ENCODE data around the gene SHB. TPM values are rescaled to one million over a fixed set of nuclear protein-coding genes. Genes with fewer than 3 reads are reported as not detected.
A peak's percentile ranks its signal among the peaks of the same experiment; 100 is the strongest.

SHB gene
- total RNA-seq, 1 experiment from 2014 or later: 28.7 TPM

DNA sequence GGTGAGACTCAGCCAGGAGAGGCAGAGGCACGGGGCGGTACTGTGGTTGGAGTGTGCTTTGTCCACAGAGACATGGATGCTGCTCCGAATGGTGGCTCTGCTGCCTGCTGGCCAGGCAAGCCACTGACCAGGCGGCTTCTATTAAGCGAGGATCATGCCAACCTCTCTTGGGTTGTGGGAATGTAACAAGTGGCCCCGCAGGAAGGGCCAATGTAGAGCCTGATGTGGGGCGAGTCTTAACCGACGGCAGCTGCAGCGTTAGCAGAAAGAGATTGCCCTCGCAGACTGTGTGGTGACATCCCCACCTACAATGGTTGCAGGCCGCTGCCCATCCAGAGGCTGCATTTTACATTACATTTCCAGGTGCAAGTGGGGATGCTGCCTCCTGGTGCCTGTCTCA is 118.5 kb downstream of the SHB start:
- CTCF ChIA-PET: no interaction called here
- no peak overlapping the region for H3K9ac ChIP-seq (ENCODE audit: low read length)
- POLR2A ChIA-PET: interaction anchor here (2.2 kb wide), 1 partner anchor 34 kb away, joined by 4 read pairs; no protein-coding TSS in a partner anchor
- H4K20me1 ChIP-seq (ENCODE audit: insufficient read depth): no peaks in the 10 kb centered on the region
- no peak overlapping the region for H3K4me3 ChIP-seq (replicated peaks in 1 of 2; ENCODE audit: low read depth in 1 of 2, low read length in 2 of 2)
- H3K9me2 ChIP-seq (ENCODE audit: insufficient read depth): no peaks in the 10 kb centered on the region
- H3K27ac ChIP-seq (ENCODE audit: low read depth, low read length): no peak overlapping the region; the same call in 1 of the 2 replicates
- DNase-seq (ENCODE audit: low read depth, low spot score) (no peak), ATAC-seq (no peak)
- no peak for TF ChIP-seq RAD21 (IDR thresholded peaks at IDR 0.05; ENCODE audit: low read depth)
- no peak for TF ChIP-seq ZFX (IDR thresholded peaks at IDR 0.05)
- TF ChIP-seq, protein P1, sequence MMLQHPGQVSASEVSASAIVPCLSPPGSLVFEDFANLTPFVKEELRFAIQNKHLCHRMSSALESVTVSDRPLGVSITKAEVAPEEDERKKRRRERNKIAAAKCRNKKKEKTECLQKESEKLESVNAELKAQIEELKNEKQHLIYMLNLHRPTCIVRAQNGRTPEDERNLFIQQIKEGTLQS (IDR thresholded peaks at IDR 0.05): no peak
- no peak for TF ChIP-seq TCF7L2 (IDR thresholded peaks at IDR 0.05; ENCODE audit: borderline replicate concordance, extremely low read depth, insufficient read depth, insufficient read length)
- no peak for TF ChIP-seq JUND (IDR thresholded peaks at IDR 0.05)
- no peaks in the 10 kb centered on the region for H3K9me3 ChIP-seq (ENCODE audit: control insufficient read depth in 1 of 2, insufficient read depth in 1 of 2, low read depth in 1 of 2, low read length in 2 of 2)
- H3K4me2 ChIP-seq (ENCODE audit: low read length): no peak overlapping the region
- intact Hi-C loops (cut with micrococcal nuclease): loop anchor here (5.0 kb wide), 3 partner anchors 38 to 117 kb away; partner anchors contain the start of gene SHB
- H3K79me2 ChIP-seq (ENCODE audit: insufficient read depth, low read length): no peaks in the 10 kb centered on the region; the same call in 1 of the 2 replicates
- RAD21 ChIA-PET (ENCODE audit: low non-redundant PET in 1 of 2, low total read pairs in 2 of 2, uncharacterized antibody in 2 of 2, unreplicated experiment in 2 of 2): no interaction called here
- peaks cover 45 to 89% of the 10 kb centered on the region in 2 experiments for H3K4me1 ChIP-seq (ENCODE audit: control insufficient read depth in 1 of 2, insufficient read depth in 2 of 2, low read length in 2 of 2)
- peaks cover 2 to 34% of the 10 kb centered on the region in 2 experiments; a peak in 2 of 4 replicates for H3K36me3 ChIP-seq (ENCODE audit: control insufficient read depth in 1 of 2, insufficient read depth in 2 of 2, low read length in 2 of 2)
- no peak overlapping the region for H2AFZ ChIP-seq (ENCODE audit: low read depth, low read length, poor library complexity, severe bottlenecking)
- BruUV-seq (replicated peaks): no TSS peak
- no peaks in the 10 kb centered on the region for H3K27me3 ChIP-seq (ENCODE audit: insufficient read depth, low read length)

DNA sequence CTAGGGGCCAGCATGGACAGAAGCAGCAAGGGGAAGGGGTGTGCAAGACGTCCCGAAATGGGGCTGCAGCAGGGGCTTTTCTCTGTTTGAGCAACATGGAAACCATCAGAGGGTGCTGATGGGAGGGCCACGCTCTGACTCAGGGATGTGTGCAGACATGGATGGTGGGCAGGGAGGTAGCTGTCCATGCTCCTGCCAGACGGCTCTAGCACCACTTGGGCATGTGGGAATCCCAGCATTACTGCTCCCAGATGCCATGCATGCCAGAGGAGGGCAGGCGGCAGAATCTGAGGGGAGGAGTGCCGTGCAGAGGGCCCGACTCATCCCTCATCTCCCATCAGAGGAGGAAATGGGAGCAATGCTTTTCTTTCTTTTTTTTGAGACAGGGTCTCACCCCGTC is 119.5 kb downstream of the SHB start:
- Histone ChIP-seq H3K4me2 (ENCODE audit: low read length) (peak overlapping the region; percentile 20; the same call in 1 of the 2 replicates), H3K9me3 (ENCODE audit: control insufficient read depth in 1 of 2, insufficient read depth in 1 of 2, low read depth in 1 of 2, low read length in 2 of 2) (no peaks in the 10 kb centered on the region), H3K9me2 (ENCODE audit: insufficient read depth) (no peaks in the 10 kb centered on the region), H3K79me2 (ENCODE audit: insufficient read depth, low read length) (no peaks in the 10 kb centered on the region; the same call in 1 of the 2 replicates), H3K9ac (ENCODE audit: low read length) (no peak overlapping the region), H3K36me3 (ENCODE audit: control insufficient read depth in 1 of 2, insufficient read depth in 2 of 2, low read length in 2 of 2) (peaks cover 2 to 34% of the 10 kb centered on the region in 2 experiments; a peak in 2 of 4 replicates), H3K4me3 (replicated peaks in 1 of 2; ENCODE audit: low read depth in 1 of 2, low read length in 2 of 2) (no peak overlapping the region), H3K27ac (ENCODE audit: low read depth, low read length) (no peak overlapping the region), H3K27me3 (ENCODE audit: insufficient read depth, low read length) (no peaks in the 10 kb centered on the region), H3K4me1 (ENCODE audit: control insufficient read depth in 1 of 2, insufficient read depth in 2 of 2, low read length in 2 of 2) (peaks cover 45 to 89% of the 10 kb centered on the region in 2 experiments), H2AFZ (ENCODE audit: low read depth, low read length, poor library complexity, severe bottlenecking) (no peak overlapping the region), H4K20me1 (ENCODE audit: insufficient read depth) (no peaks in the 10 kb centered on the region)
- intact Hi-C loops (cut with micrococcal nuclease): no loop called here
- DNase-seq (ENCODE audit: low read depth, low spot score) (no peak), ATAC-seq (no peak)
- ChIA-PET POLR2A (no interaction called here), RAD21 (ENCODE audit: low non-redundant PET in 1 of 2, low total read pairs in 2 of 2, uncharacterized antibody in 2 of 2, unreplicated experiment in 2 of 2) (no interaction called here), CTCF (no interaction called here)
- no TSS peak for BruUV-seq (replicated peaks)
- TF ChIP-seq FOSL1 (IDR thresholded peaks at IDR 0.05; ENCODE audit: low read depth): no peak
- no peak for TF ChIP-seq EGR1 (IDR thresholded peaks at IDR 0.05; ENCODE audit: low read depth)
- no peak for TF ChIP-seq ELF1 (IDR thresholded peaks at IDR 0.05; ENCODE audit: borderline replicate concordance, low read depth)
- TF ChIP-seq, protein P1 (IDR thresholded peaks at IDR 0.05): no peak
- TF ChIP-seq POLR2AphosphoS5 (IDR thresholded peaks at IDR 0.05; ENCODE audit: low read depth, low read length): no peak
- TF ChIP-seq, protein P2, sequence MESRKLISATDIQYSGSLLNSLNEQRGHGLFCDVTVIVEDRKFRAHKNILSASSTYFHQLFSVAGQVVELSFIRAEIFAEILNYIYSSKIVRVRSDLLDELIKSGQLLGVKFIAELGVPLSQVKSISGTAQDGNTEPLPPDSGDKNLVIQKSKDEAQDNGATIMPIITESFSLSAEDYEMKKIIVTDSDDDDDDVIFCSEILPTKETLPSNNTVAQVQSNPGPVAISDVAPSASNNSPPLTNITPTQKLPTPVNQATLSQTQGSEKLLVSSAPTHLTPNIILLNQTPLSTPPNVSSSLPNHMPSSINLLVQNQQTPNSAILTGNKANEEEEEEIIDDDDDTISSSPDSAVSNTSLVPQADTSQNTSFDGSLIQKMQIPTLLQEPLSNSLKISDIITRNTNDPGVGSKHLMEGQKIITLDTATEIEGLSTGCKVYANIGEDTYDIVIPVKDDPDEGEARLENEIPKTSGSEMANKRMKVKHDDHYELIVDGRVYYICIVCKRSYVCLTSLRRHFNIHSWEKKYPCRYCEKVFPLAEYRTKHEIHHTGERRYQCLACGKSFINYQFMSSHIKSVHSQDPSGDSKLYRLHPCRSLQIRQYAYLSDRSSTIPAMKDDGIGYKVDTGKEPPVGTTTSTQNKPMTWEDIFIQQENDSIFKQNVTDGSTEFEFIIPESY (IDR thresholded peaks at IDR 0.05; ENCODE audit: extremely low read depth, insufficient replicate concordance, low read length): no peak
- no peak for TF ChIP-seq CBX3 (IDR thresholded peaks at IDR 0.05; ENCODE audit: low read depth)
- TF ChIP-seq EZH2 (IDR thresholded peaks at IDR 0.05): no peak
